Chondrocyte (in vitro differentiated cells): Measurements from ENCODE around the gene MFN2. TPM values are rescaled to one million over a fixed set of nuclear protein-coding genes. Genes with fewer than 3 reads are reported as not detected.

ENCODE experiments used
- DNase-seq: peaks from one replicate; pipeline ENCODE4 v3.0.0; 2021; ENCODE audit warnings: mixed read lengths, low spot score
- H3K27ac Mint-ChIP-seq: one replicate; pipeline ENCODE4 v1.8.0; 2021; ENCODE audit warnings: mild to moderate bottlenecking, moderate library complexity, mixed read lengths; ENCODE audit not compliant: unreplicated experiment
- H3K27me3 Mint-ChIP-seq: 2 replicates; pipeline ENCODE4 v1.8.0; 2021; ENCODE audit warnings: low read depth, mixed read lengths
- H3K36me3 Mint-ChIP-seq: 2 replicates; pipeline ENCODE4 v1.8.0; 2021; ENCODE audit warnings: low read depth, mixed read lengths
- H3K4me1 Mint-ChIP-seq: 2 replicates; pipeline ENCODE4 v1.8.0; 2021; ENCODE audit warnings: low read depth, mild to moderate bottlenecking, mixed read lengths
- H3K4me3 Mint-ChIP-seq: one replicate; pipeline ENCODE4 v1.8.0; 2021; ENCODE audit warnings: mild to moderate bottlenecking, moderate library complexity, mixed read lengths; ENCODE audit not compliant: unreplicated experiment
- H3K9me3 Mint-ChIP-seq: 2 replicates; pipeline ENCODE4 v1.8.0; 2021; ENCODE audit warnings: low read depth, mixed read lengths
- long read RNA-seq: library from polyadenylated mRNA; stranded (forward); transcript quantifications from one replicate; pipeline ENCODE4 v2.0.0, GENCODE V29; 2021
- total RNA-seq: library from RNA; stranded (reverse); gene quantifications from 3 replicates; pipeline ENCODE4 v1.2.1, GENCODE V29; 2021
- TF ChIP-seq, protein P1 (sequence below): fragments of 200-600 bp; sonication (generic); IDR thresholded peaks from 2 replicates; pipeline ENCODE4 v1.5.0; 2021; ENCODE audit warnings: antibody characterized with exemption, mild to moderate bottlenecking, moderate library complexity

The MFN2 gene
- 53.1 to 68.8 TPM (median 56.6 TPM) in 3 replicates for total RNA-seq
- long read RNA-seq, full-length matches to known transcripts: 76 of 126 reads
- long read RNA-seq, partial matches to known transcripts: 21 of 126 reads
- long read RNA-seq, other reads (novel, unspliced or antisense): 29 of 126 reads

DNA sequence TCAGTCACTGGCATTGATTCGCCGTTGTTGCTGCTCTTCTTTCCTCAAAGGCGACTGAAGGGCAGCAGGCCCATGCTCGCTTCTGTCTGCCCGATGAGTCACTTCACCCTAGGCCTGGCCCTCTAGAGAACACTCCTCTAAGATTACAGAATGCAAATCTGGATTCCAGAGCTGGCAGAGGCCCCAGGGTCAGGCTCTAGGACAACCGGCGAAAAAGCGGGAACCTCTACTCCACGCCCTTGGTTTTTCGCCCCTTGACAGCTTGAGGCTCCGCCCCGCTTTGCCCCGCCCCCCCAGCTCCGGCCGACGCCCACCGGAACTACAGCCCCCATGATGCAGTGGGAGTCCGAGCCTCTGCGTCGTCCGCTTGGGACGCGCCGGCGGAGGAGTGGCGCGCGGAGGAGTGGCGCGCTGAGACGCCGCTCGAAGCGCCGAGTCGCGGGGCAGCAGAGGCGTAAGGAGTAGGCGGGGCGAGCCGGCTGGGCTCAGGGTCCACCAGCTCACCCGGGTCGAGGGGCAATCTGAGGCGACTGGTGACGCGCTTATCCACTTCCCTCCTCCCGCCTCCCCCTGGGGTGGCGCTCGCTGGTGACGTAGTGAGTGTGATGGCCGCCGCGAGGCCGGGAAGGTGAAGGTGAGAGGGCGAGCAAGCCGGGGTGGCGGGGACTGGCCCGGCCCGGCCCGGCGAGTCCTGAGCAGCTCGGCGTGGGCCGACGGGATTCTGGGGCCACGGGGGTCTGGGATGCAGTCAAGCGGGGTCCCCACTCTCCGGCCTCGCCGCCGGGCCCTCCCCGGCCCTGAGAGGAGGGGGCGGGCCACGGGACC, at the start of gene MFN2:
MFN2 (plus strand) TSS at position 594 of the 825 bp plus-strand sequence. CDS start 8,725 bp downstream, outside the sequence.
- DNase-seq: peak; percentile 99

DNA sequence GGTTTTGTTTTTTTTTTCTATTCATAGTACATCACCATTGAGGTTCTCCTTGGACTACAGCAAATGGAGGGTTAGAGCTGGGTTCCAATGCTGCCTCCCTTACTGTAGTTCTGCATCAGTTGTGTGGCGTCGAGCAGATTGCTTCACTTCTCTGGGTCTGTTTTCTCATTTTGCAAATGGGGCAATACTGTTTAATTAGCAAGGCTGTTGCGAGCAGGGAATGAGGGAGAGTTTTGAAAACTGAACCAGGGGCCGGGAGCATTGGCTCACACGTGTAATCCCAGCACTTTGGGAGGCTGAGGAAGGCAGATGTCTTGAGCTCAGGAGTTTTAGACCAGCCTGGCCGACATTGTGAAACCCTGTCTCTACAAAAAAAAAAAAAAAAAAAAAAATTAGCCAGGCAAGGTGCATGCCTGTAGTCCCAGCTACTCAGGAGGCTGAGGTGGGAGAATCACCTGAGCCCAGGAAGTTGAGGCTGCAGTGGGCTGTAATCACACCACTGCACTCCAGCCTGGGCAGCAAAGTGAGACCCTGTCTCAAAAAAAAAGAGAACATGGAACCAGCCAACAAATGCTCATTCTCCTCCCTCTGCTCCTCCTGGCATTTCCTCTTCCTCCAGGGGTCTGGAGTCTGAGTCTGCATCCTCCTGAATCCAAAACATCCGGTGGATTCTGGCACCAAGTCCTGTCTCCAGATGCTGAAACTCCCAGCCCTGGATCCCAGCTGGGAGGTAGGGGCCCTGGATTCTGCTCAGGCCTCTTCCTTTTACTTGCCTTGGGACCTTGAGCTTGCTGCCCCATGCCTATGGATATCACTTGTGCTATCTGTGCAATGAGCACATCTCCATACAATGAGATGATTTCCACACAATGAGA, 49.4 kb upstream of the MFN2 start:
- peaks cover 42% of the 10 kb centered on the region for H3K4me1 Mint-ChIP-seq
- DNase-seq: no peak
- peak overlapping the region; percentile 75 for H3K27ac Mint-ChIP-seq
- H3K9me3 Mint-ChIP-seq: no peaks in the 10 kb centered on the region
- no peak overlapping the region for H3K4me3 Mint-ChIP-seq
- no peaks in the 10 kb centered on the region for H3K36me3 Mint-ChIP-seq
- TF ChIP-seq, protein P1, sequence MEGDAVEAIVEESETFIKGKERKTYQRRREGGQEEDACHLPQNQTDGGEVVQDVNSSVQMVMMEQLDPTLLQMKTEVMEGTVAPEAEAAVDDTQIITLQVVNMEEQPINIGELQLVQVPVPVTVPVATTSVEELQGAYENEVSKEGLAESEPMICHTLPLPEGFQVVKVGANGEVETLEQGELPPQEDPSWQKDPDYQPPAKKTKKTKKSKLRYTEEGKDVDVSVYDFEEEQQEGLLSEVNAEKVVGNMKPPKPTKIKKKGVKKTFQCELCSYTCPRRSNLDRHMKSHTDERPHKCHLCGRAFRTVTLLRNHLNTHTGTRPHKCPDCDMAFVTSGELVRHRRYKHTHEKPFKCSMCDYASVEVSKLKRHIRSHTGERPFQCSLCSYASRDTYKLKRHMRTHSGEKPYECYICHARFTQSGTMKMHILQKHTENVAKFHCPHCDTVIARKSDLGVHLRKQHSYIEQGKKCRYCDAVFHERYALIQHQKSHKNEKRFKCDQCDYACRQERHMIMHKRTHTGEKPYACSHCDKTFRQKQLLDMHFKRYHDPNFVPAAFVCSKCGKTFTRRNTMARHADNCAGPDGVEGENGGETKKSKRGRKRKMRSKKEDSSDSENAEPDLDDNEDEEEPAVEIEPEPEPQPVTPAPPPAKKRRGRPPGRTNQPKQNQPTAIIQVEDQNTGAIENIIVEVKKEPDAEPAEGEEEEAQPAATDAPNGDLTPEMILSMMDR: no peak
- no peaks in the 10 kb centered on the region for H3K27me3 Mint-ChIP-seq

More for the DNA sequence above, at the start of gene MFN2:
- TF ChIP-seq, protein P1: peak; percentile 8
- H3K36me3 Mint-ChIP-seq: peaks cover 9% of the 10 kb centered on the region
- no peaks in the 10 kb centered on the region for H3K9me3 Mint-ChIP-seq
- H3K27me3 Mint-ChIP-seq: no peaks in the 10 kb centered on the region
- peak within 1 kb of the TSS; percentile 91 for H3K4me3 Mint-ChIP-seq
- peak within 1 kb of the TSS; percentile 96 for H3K27ac Mint-ChIP-seq
- H3K4me1 Mint-ChIP-seq: peaks cover 43% of the 10 kb centered on the region

DNA sequence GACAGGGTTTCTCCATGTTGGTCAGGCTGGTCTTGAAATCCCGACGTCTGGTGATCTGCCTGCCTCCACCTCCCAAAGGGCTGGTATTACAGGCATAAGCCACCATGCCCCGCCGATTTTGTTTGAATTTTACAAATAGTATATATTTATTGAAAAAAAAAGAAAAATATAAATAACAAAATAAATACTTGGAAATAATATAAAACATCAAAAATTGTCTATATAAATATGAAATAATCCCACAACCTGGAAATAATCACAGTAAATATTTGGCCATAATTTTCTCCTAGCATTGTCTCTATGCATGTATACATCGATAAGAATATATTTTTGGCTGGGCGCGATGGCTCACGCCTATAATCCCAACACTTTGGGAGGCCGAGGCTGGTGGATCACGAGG, 48.4 kb upstream of the MFN2 start:
- TF ChIP-seq, protein P1: no peak
- Mint-ChIP-seq H3K27ac (no peak overlapping the region), H3K27me3 (no peaks in the 10 kb centered on the region), H3K4me1 (peaks cover 43% of the 10 kb centered on the region), H3K4me3 (no peak overlapping the region), H3K9me3 (no peaks in the 10 kb centered on the region), H3K36me3 (no peaks in the 10 kb centered on the region)
- no peak for DNase-seq

DNA sequence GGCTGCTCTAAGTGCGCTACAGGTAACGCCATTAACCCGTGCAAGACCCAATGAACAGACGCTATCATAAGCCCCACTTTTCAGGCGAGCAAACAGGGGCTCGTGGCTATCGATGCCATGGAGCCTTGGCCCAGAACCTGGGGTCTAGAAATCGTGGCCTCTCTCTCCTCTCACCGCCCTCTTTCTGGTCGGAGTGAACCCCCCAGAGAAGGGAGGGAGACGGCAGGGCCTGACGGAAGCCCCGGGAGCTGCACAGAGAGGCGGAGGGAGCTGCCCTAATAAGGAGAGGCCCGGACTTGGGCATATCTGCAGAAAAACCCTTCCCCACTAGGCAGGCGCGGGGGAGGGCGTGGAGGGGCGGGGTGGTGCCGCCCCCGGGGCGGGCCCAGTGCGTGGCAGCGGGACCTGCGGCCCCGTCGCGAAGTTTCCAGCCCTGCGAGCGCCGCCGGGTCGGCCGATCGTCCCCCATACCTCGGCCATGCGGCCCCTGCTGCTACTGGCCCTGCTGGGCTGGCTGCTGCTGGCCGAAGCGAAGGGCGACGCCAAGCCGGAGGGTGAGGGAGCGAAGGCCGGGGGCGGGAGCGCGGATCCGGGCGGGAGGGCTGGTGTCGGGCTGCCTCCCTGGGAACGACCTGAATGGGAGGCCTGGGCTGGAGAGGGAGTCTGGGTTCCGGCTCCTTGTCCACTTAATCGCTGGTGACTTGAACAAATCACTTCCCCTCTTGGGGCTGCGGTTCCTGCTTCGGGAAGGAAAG, 45.8 kb upstream of the MFN2 start, which contains the start of gene PLOD1:
PLOD1 (plus strand) TSS at position 416 of the 755 bp plus-strand sequence; CDS start at position 479, 63 bp downstream.
- no peaks in the 10 kb centered on the region for H3K27me3 Mint-ChIP-seq
- peak within 1 kb of the TSS; percentile 76 for H3K27ac Mint-ChIP-seq
- H3K4me3 Mint-ChIP-seq: peak within 1 kb of the TSS; percentile 79
- TF ChIP-seq, protein P1: peak; percentile 37
- no peaks in the 10 kb centered on the region for H3K9me3 Mint-ChIP-seq
- H3K36me3 Mint-ChIP-seq: peaks cover 2% of the 10 kb centered on the region
- DNase-seq: no peak
- H3K4me1 Mint-ChIP-seq: peaks cover 62% of the 10 kb centered on the region
